Measurements from ENCODE around the gene AMPH.
"Not testable (repeated sequence)": the region's sequence is repeated elsewhere in the genome, so short reads cannot be mapped to it uniquely, and the experiment has no call there.

DNA sequence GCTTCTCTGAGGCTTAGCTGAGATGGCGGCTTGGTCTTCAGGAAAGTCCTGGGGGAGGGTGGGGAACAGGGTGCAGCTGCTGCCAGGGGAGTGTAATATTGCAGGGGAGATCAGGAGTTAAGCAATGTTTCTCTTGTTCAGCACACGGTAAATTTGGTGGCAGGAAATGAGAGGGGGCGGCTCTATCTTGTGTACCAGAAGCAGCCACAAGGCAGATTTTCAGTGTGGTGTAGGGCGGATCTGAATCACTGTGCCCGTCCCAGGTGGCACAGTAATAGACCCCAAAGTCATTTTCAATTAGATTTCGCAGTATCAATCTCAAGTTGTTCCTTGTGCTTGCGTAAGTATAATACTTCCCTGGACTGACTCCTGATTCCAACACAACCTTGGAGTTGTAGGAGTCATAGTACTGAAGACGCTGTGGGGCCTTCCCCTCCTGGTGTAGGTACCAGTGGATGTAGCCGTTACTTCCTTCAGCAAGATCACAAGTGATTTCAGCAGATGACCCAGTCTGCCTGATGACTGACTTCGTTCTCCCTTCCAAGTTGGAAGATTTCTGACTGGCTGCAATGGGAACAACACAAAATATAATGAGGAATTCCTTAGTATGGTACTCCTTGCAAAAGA, 268.4 kb downstream of the AMPH start:
- TF ChIP-seq, protein P1, sequence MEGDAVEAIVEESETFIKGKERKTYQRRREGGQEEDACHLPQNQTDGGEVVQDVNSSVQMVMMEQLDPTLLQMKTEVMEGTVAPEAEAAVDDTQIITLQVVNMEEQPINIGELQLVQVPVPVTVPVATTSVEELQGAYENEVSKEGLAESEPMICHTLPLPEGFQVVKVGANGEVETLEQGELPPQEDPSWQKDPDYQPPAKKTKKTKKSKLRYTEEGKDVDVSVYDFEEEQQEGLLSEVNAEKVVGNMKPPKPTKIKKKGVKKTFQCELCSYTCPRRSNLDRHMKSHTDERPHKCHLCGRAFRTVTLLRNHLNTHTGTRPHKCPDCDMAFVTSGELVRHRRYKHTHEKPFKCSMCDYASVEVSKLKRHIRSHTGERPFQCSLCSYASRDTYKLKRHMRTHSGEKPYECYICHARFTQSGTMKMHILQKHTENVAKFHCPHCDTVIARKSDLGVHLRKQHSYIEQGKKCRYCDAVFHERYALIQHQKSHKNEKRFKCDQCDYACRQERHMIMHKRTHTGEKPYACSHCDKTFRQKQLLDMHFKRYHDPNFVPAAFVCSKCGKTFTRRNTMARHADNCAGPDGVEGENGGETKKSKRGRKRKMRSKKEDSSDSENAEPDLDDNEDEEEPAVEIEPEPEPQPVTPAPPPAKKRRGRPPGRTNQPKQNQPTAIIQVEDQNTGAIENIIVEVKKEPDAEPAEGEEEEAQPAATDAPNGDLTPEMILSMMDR (optimal IDR thresholded peaks at IDR 0.05 in 1 of 3, IDR thresholded peaks at IDR 0.05 in 1 of 3, conservative IDR thresholded peaks at IDR 0.05 in 1 of 3; ENCODE audit: extremely low read depth in 1 of 3, insufficient read depth in 2 of 3, low read length in 3 of 3) = not testable (repeated sequence)
- not testable (repeated sequence) for TF ChIP-seq EZH2 (IDR thresholded peaks at IDR 0.05; ENCODE audit: low read length)
